NCI-H1417 treated with DMSO at 0.1 percent for 48 hours (cell line): ENCODE results near the gene BRWD1.

ENCODE experiments used
- DNase-seq: peaks from one replicate; lab custom pipeline; 2025; lab: John Stamatoyannopoulos, UW

The BRWD1 gene

GRCh38 chr21:39313571-39314142 lies at the start of gene BRWD1:
Gene BRWD1 (minus strand): TSS chr21:39313632. CDS start chr21:39313491, 141 bp downstream.
- peak; percentile 60 for DNase-seq

- no peak for DNase-seq
These were observed 49.3 kb upstream of the BRWD1 start for GRCh38 chr21:39362733-39363132.

- no peak for DNase-seq
These were observed 46.0 kb upstream of the BRWD1 start for GRCh38 chr21:39359382-39359781.

- no peak for DNase-seq
These were observed 39.9 kb upstream of the BRWD1 start for GRCh38 chr21:39353295-39353694.

- no peak for DNase-seq
These were observed 36.9 kb upstream of the BRWD1 start for GRCh38 chr21:39350094-39351005.

GRCh38 chr21:39349211-39350093 lies 36.0 kb upstream of the BRWD1 start:
- DNase-seq: peak; percentile 91

- peak; percentile 17 for DNase-seq
These were observed 35.2 kb upstream of the BRWD1 start, which contains the start of gene HMGN1 for GRCh38 chr21:39348355-39349210. Gene HMGN1 (minus strand): TSS chr21:39349088. CDS start chr21:39348917, 171 bp downstream.

- DNase-seq: no peak
These were observed 34.6 kb upstream of the BRWD1 start for GRCh38 chr21:39348040-39348354.

GRCh38 chr21:39347537-39347936 lies 34.1 kb upstream of the BRWD1 start:
- DNase-seq: no peak

- no peak for DNase-seq
These were observed 33.4 kb upstream of the BRWD1 start for GRCh38 chr21:39346671-39347331.

- no peak for DNase-seq
These were observed 32.8 kb upstream of the BRWD1 start for GRCh38 chr21:39346206-39346605.

GRCh38 chr21:39345440-39345839 lies 32.0 kb upstream of the BRWD1 start:
- DNase-seq: no peak

GRCh38 chr21:39344848-39345247 lies 31.4 kb upstream of the BRWD1 start:
- no peak for DNase-seq

GRCh38 chr21:39341249-39341923 lies 28.0 kb upstream of the BRWD1 start:
- DNase-seq: no peak

- no peak for DNase-seq
These were observed 27.3 kb upstream of the BRWD1 start for GRCh38 chr21:39340687-39341086.

- DNase-seq: no peak
These were observed 25.8 kb upstream of the BRWD1 start for GRCh38 chr21:39339231-39339630.

- DNase-seq: no peak
These were observed 23.1 kb upstream of the BRWD1 start for GRCh38 chr21:39336457-39337008.

GRCh38 chr21:39334611-39335010 lies 21.2 kb upstream of the BRWD1 start:
- no peak for DNase-seq

- DNase-seq: no peak
These were observed 18.7 kb upstream of the BRWD1 start for GRCh38 chr21:39332175-39332574.

- DNase-seq: no peak
These were observed 16.6 kb upstream of the BRWD1 start for GRCh38 chr21:39330001-39330400.
